Cardiac fibroblast (primary cell): ENCODE data around the gene KL.

Source experiments
- DNase-seq, 2 donors: peaks; one replicate each; pipeline versions ENCODE4 v3.0.0 to v3.0.0-alpha.2; 2010; ENCODE audit warnings: low read depth in 2 of 2
- H3K4me3 ChIP-seq, 2 donors: replicated peaks in 1 of 2; 1 replicate in 1 of 2; 2 replicates in 1 of 2; pipeline ENCODE4 v1.5.1; 2011; ENCODE audit warnings: low read depth in 2 of 2, low read length in 2 of 2, mild to moderate bottlenecking in 2 of 2, moderate library complexity in 1 of 2
- TF ChIP-seq, protein P1 (sequence below): IDR thresholded peaks from one replicate; pipeline ENCODE4 v1.5.1; 2011; ENCODE audit warnings: low read depth, mild to moderate bottlenecking, low read length, inconsistent platforms

Gene KL

DNA sequence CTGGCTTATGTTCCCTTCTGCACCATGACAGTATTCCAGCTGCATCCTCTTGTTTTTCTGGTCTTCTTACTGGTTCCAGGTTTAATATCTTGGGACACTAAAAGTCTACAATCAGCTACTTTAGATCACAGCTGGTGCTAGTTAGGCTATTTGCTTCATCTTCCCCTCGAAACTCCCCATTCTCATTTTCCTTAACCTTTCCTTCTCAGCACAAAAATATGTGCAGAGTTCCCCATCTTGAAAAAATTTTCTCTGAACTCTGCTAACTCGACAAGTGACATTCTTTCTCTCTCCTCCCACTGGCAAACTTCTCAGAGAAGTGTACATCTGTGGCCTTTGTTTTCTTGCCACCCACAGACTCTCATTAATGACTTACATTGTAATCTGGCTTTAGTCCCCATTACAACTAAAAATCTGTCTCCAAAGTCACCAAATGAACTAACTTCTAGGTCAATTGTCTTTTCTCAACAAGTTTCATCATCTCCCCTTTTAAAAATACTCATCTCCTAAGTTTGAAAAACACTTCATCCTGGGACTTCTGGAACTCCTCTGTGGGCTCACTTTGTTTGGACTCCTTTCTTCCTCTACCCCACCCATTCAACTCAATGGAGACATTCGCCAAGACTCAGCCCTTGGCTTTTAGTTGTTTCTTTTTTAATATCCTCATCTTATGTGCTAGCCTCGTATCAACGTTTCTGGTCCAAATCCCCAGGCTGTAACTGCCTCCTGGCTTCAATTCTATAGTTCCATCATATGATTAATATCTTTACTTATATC is 7.1 kb upstream of the KL start:
- TF ChIP-seq, protein P1, sequence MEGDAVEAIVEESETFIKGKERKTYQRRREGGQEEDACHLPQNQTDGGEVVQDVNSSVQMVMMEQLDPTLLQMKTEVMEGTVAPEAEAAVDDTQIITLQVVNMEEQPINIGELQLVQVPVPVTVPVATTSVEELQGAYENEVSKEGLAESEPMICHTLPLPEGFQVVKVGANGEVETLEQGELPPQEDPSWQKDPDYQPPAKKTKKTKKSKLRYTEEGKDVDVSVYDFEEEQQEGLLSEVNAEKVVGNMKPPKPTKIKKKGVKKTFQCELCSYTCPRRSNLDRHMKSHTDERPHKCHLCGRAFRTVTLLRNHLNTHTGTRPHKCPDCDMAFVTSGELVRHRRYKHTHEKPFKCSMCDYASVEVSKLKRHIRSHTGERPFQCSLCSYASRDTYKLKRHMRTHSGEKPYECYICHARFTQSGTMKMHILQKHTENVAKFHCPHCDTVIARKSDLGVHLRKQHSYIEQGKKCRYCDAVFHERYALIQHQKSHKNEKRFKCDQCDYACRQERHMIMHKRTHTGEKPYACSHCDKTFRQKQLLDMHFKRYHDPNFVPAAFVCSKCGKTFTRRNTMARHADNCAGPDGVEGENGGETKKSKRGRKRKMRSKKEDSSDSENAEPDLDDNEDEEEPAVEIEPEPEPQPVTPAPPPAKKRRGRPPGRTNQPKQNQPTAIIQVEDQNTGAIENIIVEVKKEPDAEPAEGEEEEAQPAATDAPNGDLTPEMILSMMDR: no peak
- DNase-seq: no peak
- H3K4me3 ChIP-seq: no peak overlapping the region

DNA sequence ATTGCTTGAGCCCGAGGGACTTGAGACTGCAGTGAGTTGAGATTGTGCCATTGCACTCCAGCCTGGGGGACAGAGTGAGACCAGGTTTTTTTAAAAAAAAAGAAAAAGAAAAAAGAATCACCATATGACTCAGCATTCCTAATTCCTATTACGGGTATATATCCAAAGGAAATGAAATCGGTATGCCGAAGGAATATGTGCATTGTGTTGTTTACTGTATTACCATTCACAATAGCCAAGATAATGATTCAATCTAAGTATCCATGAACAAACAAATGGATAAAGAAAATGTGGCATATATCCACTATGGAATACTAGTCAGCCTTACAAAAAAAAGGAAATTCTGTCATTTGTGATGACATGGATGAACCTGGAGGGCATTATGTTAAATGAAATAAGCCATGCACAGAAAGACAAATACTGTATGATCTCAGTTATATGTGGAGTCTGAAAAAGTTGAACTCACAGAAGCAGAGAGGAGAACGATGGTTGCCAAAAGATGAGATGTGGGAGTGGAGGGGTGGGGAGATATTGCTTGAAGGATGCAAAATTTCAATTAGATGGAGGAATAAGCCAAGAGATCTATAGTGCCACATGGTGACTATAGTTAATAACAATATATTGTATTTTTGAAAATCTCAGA is 4.3 kb upstream of the KL start:
- TF ChIP-seq, protein P1: no peak
- DNase-seq: no peak

DNA sequence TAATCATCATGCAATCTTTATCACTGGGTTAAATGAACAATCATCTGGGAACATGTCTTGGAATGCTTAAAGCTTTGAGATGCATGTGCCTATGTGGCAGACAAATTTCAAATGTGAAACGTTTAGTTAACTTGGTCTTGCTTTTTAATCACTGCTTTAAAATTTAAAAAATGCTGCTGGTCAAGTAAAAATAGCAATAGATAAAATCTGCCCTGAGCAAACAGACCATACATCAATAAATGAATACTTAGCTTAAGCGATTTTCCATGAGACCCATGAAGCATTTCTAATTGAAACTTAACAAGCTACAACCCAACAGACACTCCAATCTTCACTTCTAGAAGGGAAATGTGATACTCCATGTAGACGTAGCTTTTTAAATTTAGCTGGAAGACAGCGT is 1.9 kb upstream of the KL start:
- no peak overlapping the region for H3K4me3 ChIP-seq
- TF ChIP-seq, protein P1: no peak
- DNase-seq: no peak

More for the DNA sequence above, 4.3 kb upstream of the KL start:
- no peak overlapping the region for H3K4me3 ChIP-seq

DNA sequence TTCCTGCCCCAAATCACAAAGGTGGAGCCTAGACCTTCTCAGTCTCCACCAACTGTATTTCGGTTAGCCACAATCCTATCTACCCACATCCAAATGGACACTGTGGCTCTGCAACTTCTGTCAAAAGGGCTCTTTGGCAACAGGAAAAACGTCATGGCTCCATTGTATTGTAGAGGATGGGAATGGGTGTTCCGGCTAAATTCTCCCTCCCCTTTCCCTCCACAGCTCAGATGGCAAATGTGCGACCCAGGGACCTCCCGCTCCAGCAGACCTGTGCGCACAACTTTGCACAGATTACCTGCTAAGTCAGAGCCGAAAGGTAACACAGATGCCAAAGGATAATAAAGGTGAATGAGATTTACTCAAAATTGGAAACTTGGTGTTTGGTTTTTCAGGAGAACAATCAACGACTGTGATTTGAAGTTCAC is 968 bp upstream of the KL start:
- no peak overlapping the region for H3K4me3 ChIP-seq
- TF ChIP-seq, protein P1: no peak
- DNase-seq: no peak

DNA sequence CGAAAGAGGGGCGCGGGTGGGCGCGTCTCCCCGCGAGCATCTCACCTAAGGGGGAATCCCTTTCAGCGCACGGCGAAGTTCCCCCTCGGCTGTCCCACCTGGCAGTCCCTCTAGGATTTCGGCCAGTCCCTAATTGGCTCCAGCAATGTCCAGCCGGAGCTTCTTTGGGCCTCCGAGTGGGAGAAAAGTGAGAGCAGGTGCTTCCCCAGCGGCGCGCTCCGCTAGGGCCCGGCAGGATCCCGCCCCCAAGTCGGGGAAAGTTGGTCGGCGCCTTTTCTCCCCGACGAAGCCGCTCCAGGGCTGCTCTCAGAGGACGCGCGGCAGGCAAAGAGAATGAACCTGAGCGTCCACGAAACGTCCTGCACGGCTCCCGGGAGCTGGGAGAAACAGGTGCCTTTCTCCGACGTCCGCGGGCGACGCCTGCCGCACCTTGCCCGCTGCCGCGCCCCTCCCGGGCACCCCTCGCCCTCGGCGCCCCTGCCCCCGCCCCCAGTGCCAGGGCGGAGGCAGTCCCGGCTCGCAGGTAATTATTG is 366 bp upstream of the KL start:
- TF ChIP-seq, protein P1: no peak
- DNase-seq: no peak
- no peak overlapping the region for H3K4me3 ChIP-seq

DNA sequence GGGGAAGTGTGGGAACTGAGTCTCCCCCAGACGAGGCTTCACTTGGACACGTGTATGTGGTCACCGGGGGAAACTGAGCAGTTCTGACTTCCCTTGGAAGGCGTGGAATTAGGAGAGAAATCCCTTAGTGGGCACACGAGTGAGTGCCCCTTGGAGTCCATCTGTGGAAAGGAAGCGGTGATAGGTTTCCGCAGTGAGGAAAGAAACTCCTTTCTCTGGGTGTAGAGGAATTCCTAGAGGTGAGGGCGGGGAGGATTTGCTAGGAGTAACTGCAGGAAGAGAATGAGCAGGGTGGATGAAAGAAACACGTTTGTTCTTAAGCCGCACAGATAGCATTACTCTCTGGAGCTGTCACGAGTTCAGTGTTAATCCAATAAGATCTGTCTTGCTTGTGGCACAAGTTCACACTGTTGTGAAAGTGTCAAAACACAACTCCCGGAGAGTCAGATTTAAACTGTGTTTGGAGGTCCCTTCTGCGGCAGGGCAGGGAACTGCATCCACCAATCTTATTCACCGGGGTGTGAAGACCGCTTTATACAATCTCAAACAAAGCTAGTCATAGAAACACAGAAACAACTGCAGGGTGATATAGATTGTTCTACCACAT is 1.2 kb downstream of the KL start:
- H3K4me3 ChIP-seq: no peak overlapping the region
- DNase-seq: peak; percentile 48 to 73

More for the DNA sequence above, 1.2 kb downstream of the KL start:
- TF ChIP-seq, protein P1: peak; percentile 30
